DND-41 (cell line): ENCODE results near the gene PARP6.
A peak's percentile ranks its signal among the peaks of the same experiment; 100 is the strongest.

ENCODE experiments used
- ATAC-seq: fragments of 200-7000 bp; cut with Tn5 transposase; 3 replicates; pipeline ENCODE4 v1.9.1; 2021; ENCODE audit warnings: low read depth; ENCODE audit not compliant: insufficient read depth
- DNase-seq: peaks from one replicate; pipeline ENCODE4 v3.0.0-alpha.2; 2020
- H2AFZ ChIP-seq: 2 replicates; pipeline ENCODE4 v1.6.0; 2012; ENCODE audit warnings: low read depth, low read length
- H3K27ac ChIP-seq: 2 replicates; pipeline ENCODE4 v1.5.1; 2012; ENCODE audit warnings: low read length, inconsistent platforms
- H3K27me3 ChIP-seq: fragments of 200-600 bp; sonication (generic); 2 replicates; pipeline ENCODE4 v1.6.0; 2012; ENCODE audit warnings: low read length, mild to moderate bottlenecking, inconsistent platforms; ENCODE audit not compliant: insufficient read depth, poor library complexity
- H3K36me3 ChIP-seq: 2 replicates; pipeline ENCODE4 v1.5.1; 2012; ENCODE audit warnings: low read length, inconsistent platforms; ENCODE audit not compliant: insufficient read depth
- H3K4me1 ChIP-seq: 2 replicates; pipeline ENCODE4 v1.5.1; 2012; ENCODE audit warnings: mild to moderate bottlenecking, low read length; ENCODE audit not compliant: insufficient read depth
- H3K4me2 ChIP-seq: 2 replicates; pipeline ENCODE4 v1.6.0; 2012; ENCODE audit warnings: mild to moderate bottlenecking, moderate library complexity, low read length, inconsistent platforms; ENCODE audit not compliant: insufficient read depth
- H3K4me3 ChIP-seq, 2 experiments: fragments of 200-600 bp in 1 of 2; shearing (Covaris generic) in 1 of 2; 2 replicates each; pipeline ENCODE4 v1.5.1; 2012 to 2016; ENCODE audit warnings: inconsistent platforms in 2 of 2, low read length in 2 of 2, mild to moderate bottlenecking in 2 of 2, low read depth in 1 of 2, moderate library complexity in 1 of 2
- H3K79me2 ChIP-seq: 2 replicates; pipeline ENCODE4 v1.6.0; 2012; ENCODE audit warnings: low read length, inconsistent platforms; ENCODE audit not compliant: insufficient read depth
- H3K9ac ChIP-seq: 2 replicates; pipeline ENCODE4 v1.6.0; 2012; ENCODE audit warnings: low read depth, mild to moderate bottlenecking, inconsistent platforms, low read length, moderate library complexity
- H3K9me3 ChIP-seq: 2 replicates; pipeline ENCODE4 v1.5.1; 2012; ENCODE audit warnings: low read length, moderate library complexity, mild to moderate bottlenecking, inconsistent platforms; ENCODE audit not compliant: insufficient read depth, severe bottlenecking
- H4K20me1 ChIP-seq: 2 replicates; pipeline ENCODE4 v1.6.0; 2012; ENCODE audit warnings: low read length; ENCODE audit not compliant: insufficient read depth
- CTCF ChIP-seq: IDR thresholded peaks from 2 replicates; pipeline ENCODE4 v1.5.1; 2012; ENCODE audit warnings: borderline replicate concordance, low read length, moderate library complexity, mild to moderate bottlenecking; ENCODE audit not compliant: poor library complexity, severe bottlenecking; ENCODE audit errors: extremely low read depth
- EZH2 ChIP-seq: IDR thresholded peaks from 3 replicates; pipeline ENCODE4 v1.6.1; 2012; ENCODE audit warnings: borderline replicate concordance, low read depth, mild to moderate bottlenecking, moderate library complexity, low read length, inconsistent platforms; ENCODE audit not compliant: severe bottlenecking

Gene PARP6

GRCh38 chr15:72231066-72231832, 41.1 kb downstream of the PARP6 start, which contains the start of gene PKM:
PKM (minus strand) TSS chr15:72231190; CDS start chr15:72219097, 12,093 bp downstream.
- peak within 1 kb of the TSS; percentile 97 for H3K27ac ChIP-seq
- peaks cover 54% of the 10 kb centered on the region for H3K4me1 ChIP-seq

GRCh38 chr15:72230197-72231065, 41.9 kb downstream of the PARP6 start:
- Histone ChIP-seq H2AFZ (peak overlapping the region; percentile 84), H3K4me3 (peak overlapping the region; percentile 89 to 99), H3K27me3 (no peaks in the 10 kb centered on the region), H3K4me1 (peaks cover 59% of the 10 kb centered on the region), H3K36me3 (peaks cover 27% of the 10 kb centered on the region), H3K4me2 (peak overlapping the region; percentile 98), H3K27ac (peak overlapping the region; percentile 97), H3K79me2 (peaks cover 55% of the 10 kb centered on the region), H3K9me3 (no peaks in the 10 kb centered on the region), H4K20me1 (peaks cover 41% of the 10 kb centered on the region), H3K9ac (peak overlapping the region; percentile 91)
- TF ChIP-seq EZH2: no peak
- TF ChIP-seq CTCF: no peak
- peak; percentile 80 for DNase-seq
- ATAC-seq: peak; percentile 23

More at GRCh38 chr15:72231066-72231832, 41.1 kb downstream of the PARP6 start, which contains the start of gene PKM:
- no peak for TF ChIP-seq EZH2
- TF ChIP-seq CTCF: no peak
- Histone ChIP-seq H3K9me3 (no peaks in the 10 kb centered on the region), H2AFZ (peak within 1 kb of the TSS; percentile 84), H3K36me3 (peaks cover 20% of the 10 kb centered on the region), H4K20me1 (peaks cover 33% of the 10 kb centered on the region), H3K27me3 (no peaks in the 10 kb centered on the region), H3K79me2 (peaks cover 47% of the 10 kb centered on the region), H3K4me3 (peak within 1 kb of the TSS; percentile 89 to 99), H3K9ac (peak within 1 kb of the TSS; percentile 91), H3K4me2 (peak within 1 kb of the TSS; percentile 98)
- DNase-seq (peak; percentile 95), ATAC-seq (peak; percentile 64)

GRCh38 chr15:72229947-72230196, 42.5 kb downstream of the PARP6 start:
- no peak for TF ChIP-seq EZH2
- TF ChIP-seq CTCF: no peak

More at GRCh38 chr15:72229947-72230196, 42.5 kb downstream of the PARP6 start:
- H4K20me1 ChIP-seq: peaks cover 43% of the 10 kb centered on the region
- peaks cover 30% of the 10 kb centered on the region for H3K36me3 ChIP-seq
- H3K9ac ChIP-seq: peak overlapping the region; percentile 91
- ATAC-seq (no peak), DNase-seq (no peak)
- no peaks in the 10 kb centered on the region for H3K9me3 ChIP-seq
- H3K27me3 ChIP-seq: no peaks in the 10 kb centered on the region
- peaks cover 59% of the 10 kb centered on the region for H3K4me1 ChIP-seq
- H3K4me3 ChIP-seq: peak overlapping the region; percentile 89 to 99; a peak in 3 of 4 replicates
- peak overlapping the region; percentile 98 for H3K4me2 ChIP-seq
- H2AFZ ChIP-seq: peak overlapping the region; percentile 30; the same call in 1 of the 2 replicates
- peak overlapping the region; percentile 97 for H3K27ac ChIP-seq
- peaks cover 60% of the 10 kb centered on the region for H3K79me2 ChIP-seq
